Endothelial cell of umbilical vein (primary cell): ENCODE measurements around the gene IGFBP3. TPM values are rescaled to one million over a fixed set of nuclear protein-coding genes. Genes with fewer than 3 reads are reported as not detected.

Experiments
- BruUV-seq: library from RNA; stranded (reverse); fragments of 400-500 nt; replicated peaks from 2 replicates; lab custom pipeline; 2021; lab: Mats Ljungman, UMichigan
- CTCF ChIA-PET: fragments of 300-600, 350-600 bp; sonication (Branson Sonifier 250); formaldehyde crosslinking; loops from one replicate; lab custom pipeline; 2021; ENCODE audit warnings: antibody characterized with exemption, inconsistent platforms; lab: Charles Lee
- POLR2A ChIA-PET: fragments of 300-600, 350-600 bp; sonication (Branson Sonifier 250); formaldehyde crosslinking; loops from one replicate; lab custom pipeline; 2021; ENCODE audit warnings: antibody characterized with exemption, inconsistent platforms; lab: Charles Lee
- DNase-seq: peaks from one replicate; pipeline ENCODE4 v3.0.0-alpha.2; 2011; ENCODE audit warnings: low read depth, low spot score
- FAIRE-seq: peaks from 2 replicates; lab custom pipeline; 2011; peaks lifted over from hg19 to GRCh38; lab: Jason Lieb, UNC
- H2AFZ ChIP-seq: 2 replicates; pipeline ENCODE4 v1.6.0; 2012; ENCODE audit warnings: low read depth, low read length, control low read depth, inconsistent platforms
- H3K27ac ChIP-seq: 2 replicates; pipeline ENCODE4 v1.5.1; 2011; ENCODE audit warnings: low read depth, mild to moderate bottlenecking, control low read depth, low read length, moderate library complexity; ENCODE audit not compliant: insufficient read depth
- H3K27me3 ChIP-seq, 2 experiments: 2 replicates each; pipeline versions ENCODE4 v1.6.0 to v1.6.1; 2011; ENCODE audit warnings: low read length in 2 of 2, mixed read lengths in 1 of 2; ENCODE audit not compliant: control insufficient read depth in 2 of 2, insufficient read depth in 2 of 2
- H3K36me3 ChIP-seq, 2 experiments: 2 replicates in 1 of 2; 3 replicates in 1 of 2; pipeline ENCODE4 v1.5.1; 2011; ENCODE audit warnings: low read length in 2 of 2, mild to moderate bottlenecking in 1 of 2, moderate library complexity in 1 of 2; ENCODE audit not compliant: control insufficient read depth in 2 of 2, insufficient read depth in 2 of 2; ENCODE audit errors: extremely low read depth in 1 of 2
- H3K4me1 ChIP-seq: 3 replicates; pipeline ENCODE4 v1.5.1; 2011; ENCODE audit warnings: mild to moderate bottlenecking, low read length; ENCODE audit not compliant: control insufficient read depth, insufficient read depth; ENCODE audit errors: extremely low read depth
- H3K4me2 ChIP-seq: 2 replicates; pipeline ENCODE4 v1.6.1; 2011; ENCODE audit warnings: low read length, control low read depth, mixed read lengths; ENCODE audit not compliant: insufficient read depth
- H3K4me3 ChIP-seq, 3 experiments: fragments of 200-600 bp in 1 of 3; sonication (generic), shearing (Covaris generic) in 1 of 3; replicated peaks in 1 of 3; 2 replicates each; pipeline ENCODE4 v1.5.1; 2011 to 2016; ENCODE audit warnings: control low read depth in 3 of 3, low read length in 3 of 3, mild to moderate bottlenecking in 2 of 3, inconsistent platforms in 1 of 3, low read depth in 1 of 3, moderate library complexity in 1 of 3; ENCODE audit not compliant: insufficient read depth in 1 of 3
- H3K79me2 ChIP-seq: 2 replicates; pipeline ENCODE4 v1.6.0; 2012; ENCODE audit warnings: low read length, inconsistent platforms; ENCODE audit not compliant: control insufficient read depth, insufficient read depth
- H3K9ac ChIP-seq: replicated peaks from 2 replicates; pipeline ENCODE3; 2011; ENCODE audit warnings: low read length, control low read depth; ENCODE audit not compliant: insufficient read depth; ENCODE audit errors: extremely low read depth
- H3K9me1 ChIP-seq: replicated peaks from 3 replicates; pipeline ENCODE4 v1.6.0; 2011; ENCODE audit warnings: mild to moderate bottlenecking, low read length; ENCODE audit not compliant: control insufficient read depth, insufficient read depth; ENCODE audit errors: extremely low read depth
- H3K9me3 ChIP-seq: replicated peaks from 2 replicates; pipeline ENCODE4 v1.5.1; 2012; ENCODE audit warnings: low read length, inconsistent platforms; ENCODE audit not compliant: control insufficient read depth, insufficient read depth
- H4K20me1 ChIP-seq: replicated peaks from 2 replicates; pipeline ENCODE3; 2011; ENCODE audit warnings: mild to moderate bottlenecking, low read length; ENCODE audit not compliant: control insufficient read depth, insufficient read depth; ENCODE audit errors: extremely low read depth
- EZH2 ChIP-seq: IDR thresholded peaks from 2 replicates; pipeline ENCODE4 v1.6.1; 2012; ENCODE audit warnings: borderline replicate concordance, low read depth, mild to moderate bottlenecking, moderate library complexity, low read length, inconsistent platforms; ENCODE audit not compliant: severe bottlenecking
- FOS ChIP-seq: IDR thresholded peaks from 2 replicates; pipeline ENCODE4 v1.6.1; 2011; ENCODE audit warnings: mild to moderate bottlenecking, low read length, moderate library complexity, borderline replicate concordance; ENCODE audit not compliant: insufficient read depth
- GATA2 ChIP-seq: IDR thresholded peaks from 2 replicates; pipeline ENCODE4 v1.7.0; 2011; ENCODE audit warnings: low read depth, mild to moderate bottlenecking, moderate library complexity, mixed read lengths, low read length; ENCODE audit not compliant: insufficient read length, insufficient read depth
- JUN ChIP-seq: IDR thresholded peaks from 2 replicates; pipeline ENCODE4 v1.6.1; 2011; ENCODE audit warnings: borderline replicate concordance, low read depth; ENCODE audit not compliant: insufficient read length, insufficient read depth
- MYC ChIP-seq: IDR thresholded peaks from one replicate; pipeline ENCODE4 v1.6.1; 2011; ENCODE audit warnings: mild to moderate bottlenecking, low read depth, low read length
- POLR2A ChIP-seq: IDR thresholded peaks from 2 replicates; pipeline ENCODE4 v1.6.1; 2012; ENCODE audit warnings: low read depth, mild to moderate bottlenecking, control low read depth, low read length
- POLR2AphosphoS5 ChIP-seq: IDR thresholded peaks from 2 replicates; pipeline ENCODE4 v1.6.1; 2012; ENCODE audit warnings: low read depth, mild to moderate bottlenecking, control low read depth, low read length, moderate library complexity; ENCODE audit not compliant: insufficient read depth
- dilution Hi-C: fragments of 300-500 bp; cut with MboI; formaldehyde crosslinking; loops from one replicate; pipeline ENCODE4 v1.15.0; 2019; ENCODE audit warnings: low sequenced_read_pairs; ENCODE audit not compliant: extremely low pct_ligation_motif_present
- intact Hi-C: fragments of 100-400 bp; cut with micrococcal nuclease; formaldehyde crosslinking; loops from one replicate; pipeline ENCODE4 v1.10.0; 2022
- polyA plus RNA-seq, 4 experiments: library from polyadenylated mRNA; depleted of rRNA in 3 of 4; stranded (reverse) in 3 of 4; unstranded in 1 of 4; fragments of >200 nt; gene quantifications; 2 replicates each; pipeline versions ENCODE4 v1.2.1 to v1.2.3, GENCODE V29; 2011 to 2012; ENCODE audit warnings: missing spikeins in 1 of 4
- total RNA-seq: library from RNA; stranded (reverse); gene quantifications from 2 replicates; pipeline ENCODE4 v1.2.3, GENCODE V29; 2021
- TF ChIP-seq, protein P1 (sequence below), 2 donors: IDR thresholded peaks; 1 replicate in 1 of 2; 2 replicates in 1 of 2; pipeline ENCODE4 v1.5.1; 2011; ENCODE audit warnings: low read length in 2 of 2, mild to moderate bottlenecking in 2 of 2, moderate library complexity in 2 of 2, control low read depth in 1 of 2, inconsistent platforms in 1 of 2, low read depth in 1 of 2; ENCODE audit not compliant: insufficient read depth in 1 of 2; ENCODE audit errors: extremely low read depth in 1 of 2
- TF ChIP-seq, protein P2 (sequence below): IDR thresholded peaks from 2 replicates; pipeline ENCODE4 v1.6.1; 2011; ENCODE audit not compliant: insufficient read depth, insufficient read length

The IGFBP3 gene
- total and polyA plus RNA-seq, 2 donors (not counting 3 experiments of a cell fraction or from before 2014, with no cell fraction given): 3.4 to 10.1 TPM

DNA sequence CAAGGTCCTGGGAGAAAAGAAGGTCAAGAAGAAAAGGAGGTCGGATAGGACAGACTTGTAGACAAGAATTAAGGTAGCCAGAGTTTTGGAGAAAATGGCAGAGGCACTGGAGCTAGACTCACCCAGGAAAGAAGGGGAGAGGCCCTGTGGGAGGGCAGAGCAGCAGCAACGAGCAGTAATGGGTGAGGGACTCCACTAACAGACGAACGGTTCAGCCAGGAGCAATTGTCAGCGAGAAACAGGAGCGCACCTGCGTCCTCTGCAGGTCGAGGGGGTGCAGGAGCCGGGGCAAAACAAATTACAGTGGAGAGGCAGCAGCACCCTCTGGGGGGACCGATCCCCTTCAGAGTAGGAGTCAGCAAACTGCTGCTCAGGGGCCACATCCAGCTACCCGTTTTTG is 18.5 kb upstream of the IGFBP3 start:
- no peaks in the 10 kb centered on the region for H3K79me2 ChIP-seq
- ChIA-PET POLR2A (no interaction called here), CTCF (interaction anchor here (1.5 kb wide), 1 partner anchor 16 kb away, joined by 5 read pairs; no protein-coding TSS in a partner anchor)
- no peaks in the 10 kb centered on the region for H3K9me1 ChIP-seq
- no peak for DNase-seq
- FAIRE-seq: no peak
- H3K36me3 ChIP-seq: no peaks in the 10 kb centered on the region
- no peak overlapping the region for H3K9ac ChIP-seq
- H3K9me3 ChIP-seq: no peaks in the 10 kb centered on the region
- intact Hi-C loops (no loop called here), dilution Hi-C loops (no loop called here)
- H3K27me3 ChIP-seq: no peaks in the 10 kb centered on the region
- H4K20me1 ChIP-seq: no peaks in the 10 kb centered on the region
- H2AFZ ChIP-seq: no peak overlapping the region
- H3K4me1 ChIP-seq: no peaks in the 10 kb centered on the region
- TF ChIP-seq, protein P1, sequence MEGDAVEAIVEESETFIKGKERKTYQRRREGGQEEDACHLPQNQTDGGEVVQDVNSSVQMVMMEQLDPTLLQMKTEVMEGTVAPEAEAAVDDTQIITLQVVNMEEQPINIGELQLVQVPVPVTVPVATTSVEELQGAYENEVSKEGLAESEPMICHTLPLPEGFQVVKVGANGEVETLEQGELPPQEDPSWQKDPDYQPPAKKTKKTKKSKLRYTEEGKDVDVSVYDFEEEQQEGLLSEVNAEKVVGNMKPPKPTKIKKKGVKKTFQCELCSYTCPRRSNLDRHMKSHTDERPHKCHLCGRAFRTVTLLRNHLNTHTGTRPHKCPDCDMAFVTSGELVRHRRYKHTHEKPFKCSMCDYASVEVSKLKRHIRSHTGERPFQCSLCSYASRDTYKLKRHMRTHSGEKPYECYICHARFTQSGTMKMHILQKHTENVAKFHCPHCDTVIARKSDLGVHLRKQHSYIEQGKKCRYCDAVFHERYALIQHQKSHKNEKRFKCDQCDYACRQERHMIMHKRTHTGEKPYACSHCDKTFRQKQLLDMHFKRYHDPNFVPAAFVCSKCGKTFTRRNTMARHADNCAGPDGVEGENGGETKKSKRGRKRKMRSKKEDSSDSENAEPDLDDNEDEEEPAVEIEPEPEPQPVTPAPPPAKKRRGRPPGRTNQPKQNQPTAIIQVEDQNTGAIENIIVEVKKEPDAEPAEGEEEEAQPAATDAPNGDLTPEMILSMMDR (IDR thresholded peaks at IDR 0.05; ENCODE audit: extremely low read depth in 1 of 2, insufficient read depth in 1 of 2, low read depth in 1 of 2, low read length in 2 of 2): no peak
- TF ChIP-seq GATA2: no peak
- no peak for TF ChIP-seq EZH2
- no peak for TF ChIP-seq MYC
- no peak for TF ChIP-seq POLR2AphosphoS5
- no peak for TF ChIP-seq JUN
- TF ChIP-seq, protein P2, sequence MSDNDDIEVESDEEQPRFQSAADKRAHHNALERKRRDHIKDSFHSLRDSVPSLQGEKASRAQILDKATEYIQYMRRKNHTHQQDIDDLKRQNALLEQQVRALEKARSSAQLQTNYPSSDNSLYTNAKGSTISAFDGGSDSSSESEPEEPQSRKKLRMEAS: no peak
- no peak for TF ChIP-seq POLR2A
- no peak for TF ChIP-seq FOS
- no peak overlapping the region for H3K4me3 ChIP-seq
- BruUV-seq: no TSS peak
- H3K4me2 ChIP-seq: no peak overlapping the region
- no peak overlapping the region for H3K27ac ChIP-seq
